ENCODE measurements around the gene LLGL2. TPM values are rescaled to one million over a fixed set of nuclear protein-coding genes. Genes with fewer than 3 reads are reported as not detected.
A peak's percentile ranks its signal among the peaks of the same experiment; 100 is the strongest.

The LLGL2 gene
- total RNA-seq, 4 donors from 2014 or later = 57.3 to 96.0 (median 79.6) TPM

- no peak overlapping the region for H3K4me3 ChIP-seq (ENCODE audit: low read depth, poor library complexity, severe bottlenecking)
- 42 to 46% methylated on average over 12 of the region's 12 CpGs for WGBS, 2 donors
- intact Hi-C loops (cut with DNase I; ENCODE audit: low total_unique reads) = loop anchor here (5.0 kb wide), 1 partner anchor 48 kb away; no protein-coding TSS in a partner anchor
- no peak for TF ChIP-seq POLR2A (IDR thresholded peaks at IDR 0.05)
- no peak for TF ChIP-seq CTCF (IDR thresholded peaks at IDR 0.05)
- peak in 1 of 2 donors; percentile 68 for DNase-seq (ENCODE audit: low spot score in 2 of 2)
Measured at GRCh38 chr17:75604034-75604695, 78.7 kb downstream of the LLGL2 start.

- no peak for DNase-seq (ENCODE audit: low spot score in 2 of 2)
- TF ChIP-seq POLR2A (IDR thresholded peaks at IDR 0.05) = no peak
- TF ChIP-seq CTCF (IDR thresholded peaks at IDR 0.05) = no peak
- intact Hi-C loops (cut with DNase I; ENCODE audit: low total_unique reads) = no loop called here
- H3K4me3 ChIP-seq (ENCODE audit: low read depth, poor library complexity, severe bottlenecking) = no peak overlapping the region
- WGBS, 2 donors = 69 to 70% methylated on average over 12 of the region's 16 CpGs
Measured at GRCh38 chr17:75605790-75606189, 80.3 kb downstream of the LLGL2 start.

- no peak for TF ChIP-seq CTCF (IDR thresholded peaks at IDR 0.05)
- no peak for TF ChIP-seq POLR2A (IDR thresholded peaks at IDR 0.05)
Measured at GRCh38 chr17:75607086-75607485, 81.6 kb downstream of the LLGL2 start.

GRCh38 chr17:75610103-75610984 is 84.8 kb downstream of the LLGL2 start:
- intact Hi-C loops (cut with DNase I; ENCODE audit: low total_unique reads) = no loop called here
- no peak for DNase-seq (ENCODE audit: low spot score in 2 of 2)
- no peak for TF ChIP-seq CTCF (IDR thresholded peaks at IDR 0.05)
- no peak for TF ChIP-seq POLR2A (IDR thresholded peaks at IDR 0.05)
- 79 to 81% methylated on average over 20 to 25 of the region's 25 CpGs for WGBS, 2 donors
- no peak overlapping the region for H3K4me3 ChIP-seq (ENCODE audit: low read depth, poor library complexity, severe bottlenecking)

More at GRCh38 chr17:75607086-75607485, 81.6 kb downstream of the LLGL2 start:
- intact Hi-C loops (cut with DNase I; ENCODE audit: low total_unique reads) = no loop called here
- 85 to 87% methylated on average over 5 of the region's 5 CpGs for WGBS, 2 donors
- DNase-seq (ENCODE audit: low spot score in 2 of 2) = no peak
- H3K4me3 ChIP-seq (ENCODE audit: low read depth, poor library complexity, severe bottlenecking) = no peak overlapping the region

GRCh38 chr17:75611851-75612429 is 86.4 kb downstream of the LLGL2 start:
- WGBS, 2 donors = 87 to 91% methylated on average over 20 of the region's 20 CpGs
- intact Hi-C loops (cut with DNase I; ENCODE audit: low total_unique reads) = no loop called here
- TF ChIP-seq POLR2A (IDR thresholded peaks at IDR 0.05) = no peak
- no peak for TF ChIP-seq CTCF (IDR thresholded peaks at IDR 0.05)
- no peak for DNase-seq (ENCODE audit: low spot score in 2 of 2)
- H3K4me3 ChIP-seq (ENCODE audit: low read depth, poor library complexity, severe bottlenecking) = no peak overlapping the region
